ENCODE measurements around the gene PDE9A.

The PDE9A gene

GRCh38 chr21:42735944-42736343 is 82.5 kb downstream of the PDE9A start:
- TF ChIP-seq CTCF (conservative IDR thresholded peaks at IDR 0.05; ENCODE audit: low read depth): no peak
- ChIA-PET CTCF (interaction anchor here (0.8 kb wide), 1 partner anchor 15 kb away, joined by 3 read pairs; no protein-coding TSS in a partner anchor), POLR2A (ENCODE audit: low non-redundant PET) (no interaction called here)
- H3K27ac ChIP-seq: no peak overlapping the region
- DNase-seq (ENCODE audit: low spot score): no peak

- ChIA-PET CTCF (no interaction called here), POLR2A (ENCODE audit: low non-redundant PET) (no interaction called here)
- DNase-seq (ENCODE audit: low spot score): no peak
- H3K27ac ChIP-seq: no peak overlapping the region
- TF ChIP-seq CTCF (conservative IDR thresholded peaks at IDR 0.05; ENCODE audit: low read depth): no peak
Measured at GRCh38 chr21:42736646-42737350, 83.4 kb downstream of the PDE9A start.

- POLR2A ChIA-PET (ENCODE audit: low non-redundant PET): no interaction called here
- no peak overlapping the region for H3K27ac ChIP-seq
- no peak for TF ChIP-seq CTCF (conservative IDR thresholded peaks at IDR 0.05; ENCODE audit: low read depth)
- CTCF ChIA-PET: interaction anchor here (0.7 kb wide), 1 partner anchor 30 kb away, joined by 5 read pairs; no protein-coding TSS in a partner anchor
- no peak for DNase-seq (ENCODE audit: low spot score)
Measured at GRCh38 chr21:42737951-42738590, 84.7 kb downstream of the PDE9A start.

- H3K27ac ChIP-seq: no peak overlapping the region
- POLR2A ChIA-PET (ENCODE audit: low non-redundant PET): no interaction called here
- CTCF ChIA-PET: interaction anchor here (0.7 kb wide), 2 partner anchors 29 to 42 kb away, joined by 3 to 5 read pairs; no protein-coding TSS in a partner anchor
- DNase-seq (ENCODE audit: low spot score): no peak
- no peak for TF ChIP-seq CTCF (conservative IDR thresholded peaks at IDR 0.05; ENCODE audit: low read depth)
Measured at GRCh38 chr21:42739061-42739931, 85.9 kb downstream of the PDE9A start.

GRCh38 chr21:42740405-42740909 is 87.0 kb downstream of the PDE9A start:
- POLR2A ChIA-PET (ENCODE audit: low non-redundant PET): no interaction called here
- no peak overlapping the region for H3K27ac ChIP-seq
- DNase-seq (ENCODE audit: low spot score): no peak
- CTCF ChIA-PET: no interaction called here
- TF ChIP-seq CTCF (conservative IDR thresholded peaks at IDR 0.05; ENCODE audit: low read depth): no peak

GRCh38 chr21:42741066-42741465 is 87.6 kb downstream of the PDE9A start:
- no peak for TF ChIP-seq CTCF (conservative IDR thresholded peaks at IDR 0.05; ENCODE audit: low read depth)
- DNase-seq (ENCODE audit: low spot score): no peak
- H3K27ac ChIP-seq: no peak overlapping the region
- ChIA-PET CTCF (no interaction called here), POLR2A (ENCODE audit: low non-redundant PET) (no interaction called here)
